ENCODE data around the gene ANKRD63.

The ANKRD63 gene, protein sequence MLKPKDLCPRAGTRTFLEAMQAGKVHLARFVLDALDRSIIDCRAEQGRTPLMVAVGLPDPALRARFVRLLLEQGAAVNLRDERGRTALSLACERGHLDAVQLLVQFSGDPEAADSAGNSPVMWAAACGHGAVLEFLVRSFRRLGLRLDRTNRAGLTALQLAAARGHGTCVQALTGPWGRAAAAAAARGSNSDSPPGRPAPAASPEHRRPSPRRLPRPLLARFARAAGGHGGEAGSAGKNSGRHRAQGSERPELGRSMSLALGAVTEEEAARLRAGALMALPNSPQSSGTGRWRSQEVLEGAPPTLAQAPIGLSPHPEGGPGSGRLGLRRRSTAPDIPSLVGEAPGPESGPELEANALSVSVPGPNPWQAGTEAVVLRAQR

DNA sequence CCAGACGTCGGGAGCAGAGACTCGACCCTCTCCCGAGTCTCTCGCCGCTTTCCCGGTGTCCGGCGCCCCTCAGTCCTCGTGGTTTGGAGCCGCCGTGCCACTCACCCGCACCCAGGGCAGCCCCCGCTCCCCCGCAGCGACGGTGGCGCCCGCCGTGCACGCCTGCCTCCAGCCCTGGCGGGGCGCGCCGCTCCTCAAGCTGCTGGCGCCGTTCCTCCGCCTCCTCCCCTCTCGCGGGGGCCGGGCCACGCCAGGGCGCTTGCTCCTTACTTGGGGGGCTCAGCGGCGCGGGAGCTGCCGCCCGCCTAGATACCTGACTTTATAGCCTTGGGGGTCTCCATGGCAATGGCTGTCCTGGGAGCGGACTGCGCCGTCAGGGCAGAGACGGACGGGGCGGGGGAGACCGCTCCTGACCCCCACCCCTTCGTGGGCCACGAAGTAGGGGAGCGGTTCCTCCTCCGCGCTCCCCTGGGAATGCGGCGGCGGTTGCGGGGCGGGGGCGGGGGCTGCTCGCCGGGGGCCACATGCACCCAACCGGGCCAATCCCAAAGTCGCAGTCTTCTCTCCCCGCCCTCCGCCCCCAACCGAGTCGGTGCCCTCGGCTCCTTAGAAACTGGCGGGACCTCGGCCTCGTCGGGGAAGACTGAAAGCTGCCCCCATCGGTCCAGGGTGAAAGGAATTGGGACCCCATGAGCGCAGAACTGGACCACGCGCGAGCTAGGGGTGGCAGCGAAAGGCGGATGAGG, at the start of gene ANKRD63:
TSS of gene ANKRD63 (minus strand) at position 196 of the 746 bp plus-strand sequence. CDS start 478 bp downstream, outside the sequence.
- DNase-seq (ENCODE audit: low read depth, low spot score) = no peak
- H3K9ac ChIP-seq (ENCODE audit: insufficient read length) = peak within 1 kb of the TSS; percentile 84

DNA sequence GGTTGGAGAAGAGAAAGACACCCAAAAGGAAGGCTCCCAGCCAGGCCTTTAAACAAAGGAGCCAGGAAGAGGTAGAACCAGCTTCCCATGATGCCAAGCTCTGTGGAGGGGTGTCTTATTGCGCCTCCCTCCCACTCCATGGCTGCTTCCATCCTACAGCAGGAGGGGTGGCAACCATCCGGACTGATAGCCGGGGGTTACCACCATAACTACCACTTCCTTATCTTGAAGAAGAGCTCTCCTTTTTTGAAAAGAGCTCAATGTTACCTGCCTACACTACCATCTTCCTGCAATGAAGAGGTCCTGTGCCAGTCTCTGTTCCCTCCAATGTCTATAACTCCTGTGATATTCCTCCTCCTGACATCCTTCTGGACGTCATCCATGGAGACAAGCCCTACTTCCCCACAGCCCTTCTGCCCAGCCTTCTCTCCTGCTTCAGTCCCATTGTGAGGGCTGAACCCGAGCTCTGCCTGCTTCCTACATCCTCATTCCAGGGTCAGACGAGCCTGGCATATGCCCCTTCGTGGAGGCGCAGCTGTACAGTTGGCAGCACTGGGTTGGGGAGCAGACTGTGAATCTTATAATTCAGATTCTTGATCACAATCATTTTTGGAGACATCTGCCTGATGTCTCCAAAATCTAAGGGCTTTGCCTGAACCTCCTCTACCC, 49.4 kb upstream of the ANKRD63 start:
- H3K27ac ChIP-seq = 0 out of 2 replicates have a peak overlapping the region, but pooled peaks have one; percentile 15
- H3K9ac ChIP-seq (ENCODE audit: insufficient read length) = no peak overlapping the region
- H3K36me3 ChIP-seq (ENCODE audit: insufficient read depth, low read length) = peaks cover 1% of the 10 kb centered on the region; the same call in 1 of the 2 replicates
- H3K4me3 ChIP-seq = no peak overlapping the region
- no peak for DNase-seq (ENCODE audit: low read depth, low spot score)
- H3K9me3 ChIP-seq (ENCODE audit: low read depth, low read length) = no peaks in the 10 kb centered on the region
- TF ChIP-seq EZH2 (IDR thresholded peaks at IDR 0.05) (no peak), FOXP2 (optimal IDR thresholded peaks at IDR 0.05; ENCODE audit: control extremely low read depth, extremely low read length, insufficient read depth) (no peak), POLR2AphosphoS5 (IDR thresholded peaks at IDR 0.05; ENCODE audit: borderline replicate concordance, low read depth, low read length) (no peak)

More for the DNA sequence above, at the start of gene ANKRD63:
- Histone ChIP-seq H3K36me3 (ENCODE audit: insufficient read depth, low read length) (peaks cover 7% of the 10 kb centered on the region), H3K27ac (peak within 1 kb of the TSS; percentile 94), H3K9me3 (ENCODE audit: low read depth, low read length) (no peaks in the 10 kb centered on the region), H3K4me3 (peak within 1 kb of the TSS; percentile 95)
- TF ChIP-seq EZH2 (IDR thresholded peaks at IDR 0.05) = no peak
- peak; percentile 37 for TF ChIP-seq POLR2AphosphoS5 (IDR thresholded peaks at IDR 0.05; ENCODE audit: borderline replicate concordance, low read depth, low read length)

DNA sequence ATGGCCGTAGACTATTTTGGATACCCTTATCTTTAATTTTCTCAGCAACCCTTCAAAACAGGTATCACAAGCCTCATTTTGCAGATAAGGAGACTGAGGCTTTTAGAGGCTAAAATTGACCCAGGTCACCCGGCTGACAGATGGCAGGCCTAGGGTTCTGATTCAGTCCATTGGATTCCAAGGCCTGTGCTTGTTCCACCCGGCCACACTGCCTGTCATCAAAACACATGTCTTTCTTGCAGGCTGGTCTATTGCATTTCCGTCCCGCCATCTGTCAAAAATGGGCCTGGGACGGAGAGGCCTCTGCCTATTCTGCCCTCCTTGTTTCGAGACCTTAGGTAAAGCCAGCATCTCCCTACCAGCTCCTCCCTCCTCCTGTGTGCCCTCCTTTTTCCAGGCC, 48.8 kb upstream of the ANKRD63 start:
- Histone ChIP-seq H3K27ac (0 out of 2 replicates have a peak overlapping the region, but pooled peaks have one; percentile 15), H3K4me3 (no peak overlapping the region), H3K9me3 (ENCODE audit: low read depth, low read length) (no peaks in the 10 kb centered on the region), H3K9ac (ENCODE audit: insufficient read length) (no peak overlapping the region), H3K36me3 (ENCODE audit: insufficient read depth, low read length) (peaks cover 7% of the 10 kb centered on the region)
- no peak for DNase-seq (ENCODE audit: low read depth, low spot score)
- no peak for TF ChIP-seq FOXP2 (optimal IDR thresholded peaks at IDR 0.05; ENCODE audit: control extremely low read depth, extremely low read length, insufficient read depth)
- no peak for TF ChIP-seq POLR2AphosphoS5 (IDR thresholded peaks at IDR 0.05; ENCODE audit: borderline replicate concordance, low read depth, low read length)
- no peak for TF ChIP-seq EZH2 (IDR thresholded peaks at IDR 0.05)

DNA sequence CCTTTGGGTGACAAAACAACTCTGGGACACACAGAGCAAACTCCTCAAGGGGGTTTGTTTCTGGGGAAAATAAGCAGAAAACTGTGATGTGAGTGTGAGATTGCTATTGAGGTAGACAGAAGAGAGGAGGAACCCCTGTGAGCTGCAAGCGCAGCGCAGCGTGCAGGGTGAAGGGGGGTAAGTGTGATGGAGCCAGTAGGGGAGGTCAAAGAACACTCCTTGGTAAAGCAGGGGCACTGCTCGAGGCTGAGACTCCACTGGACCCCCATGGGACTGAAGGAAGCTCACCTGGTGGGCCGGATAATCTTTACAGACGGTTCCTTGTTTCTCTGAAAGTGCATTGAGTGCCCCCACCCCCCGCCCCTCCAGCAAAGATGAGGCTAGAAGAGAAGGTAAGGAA, 48.2 kb upstream of the ANKRD63 start:
- Histone ChIP-seq H3K4me3 (no peak overlapping the region), H3K36me3 (ENCODE audit: insufficient read depth, low read length) (peaks cover 8% of the 10 kb centered on the region), H3K9ac (ENCODE audit: insufficient read length) (no peak overlapping the region), H3K27ac (peak overlapping the region; percentile 60), H3K9me3 (ENCODE audit: low read depth, low read length) (no peaks in the 10 kb centered on the region)
- DNase-seq (ENCODE audit: low read depth, low spot score) = no peak
- TF ChIP-seq POLR2AphosphoS5 (IDR thresholded peaks at IDR 0.05; ENCODE audit: borderline replicate concordance, low read depth, low read length) (no peak), FOXP2 (optimal IDR thresholded peaks at IDR 0.05; ENCODE audit: control extremely low read depth, extremely low read length, insufficient read depth) (no peak), EZH2 (IDR thresholded peaks at IDR 0.05) (no peak)

DNA sequence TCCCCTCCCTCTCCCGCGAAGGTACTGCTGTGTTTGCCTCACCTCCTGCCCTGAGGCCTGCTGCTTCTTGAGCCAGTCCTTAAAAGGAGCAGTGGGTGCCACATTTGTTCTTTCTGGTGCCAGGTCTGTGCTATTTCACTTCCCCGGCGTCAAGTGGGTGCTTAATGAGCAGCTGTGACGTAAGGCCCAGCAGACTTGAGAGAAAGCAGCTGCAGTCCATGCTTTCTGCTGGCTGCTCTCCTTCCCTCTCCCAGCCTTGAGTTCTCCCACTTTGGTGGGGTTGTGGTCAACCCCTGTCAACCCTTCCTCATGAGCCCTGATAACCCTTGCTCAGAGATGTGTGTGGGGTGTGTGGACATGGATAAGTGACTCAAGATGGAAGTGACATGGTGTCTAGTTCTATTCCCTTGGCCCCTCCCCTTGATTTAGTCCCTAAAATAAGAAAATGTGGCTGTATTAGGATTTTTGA, 47.5 kb upstream of the ANKRD63 start:
- no peak overlapping the region for H3K9ac ChIP-seq (ENCODE audit: insufficient read length)
- TF ChIP-seq POLR2AphosphoS5 (IDR thresholded peaks at IDR 0.05; ENCODE audit: borderline replicate concordance, low read depth, low read length) (peak; percentile 28; the same call in 1 of the 2 replicates), FOXP2 (optimal IDR thresholded peaks at IDR 0.05; ENCODE audit: control extremely low read depth, extremely low read length, insufficient read depth) (no peak)
- H3K27ac ChIP-seq = peak overlapping the region; percentile 60
- peaks cover 8% of the 10 kb centered on the region for H3K36me3 ChIP-seq (ENCODE audit: insufficient read depth, low read length)
- DNase-seq (ENCODE audit: low read depth, low spot score) = no peak
- H3K4me3 ChIP-seq = no peak overlapping the region
- no peaks in the 10 kb centered on the region for H3K9me3 ChIP-seq (ENCODE audit: low read depth, low read length)

DNA sequence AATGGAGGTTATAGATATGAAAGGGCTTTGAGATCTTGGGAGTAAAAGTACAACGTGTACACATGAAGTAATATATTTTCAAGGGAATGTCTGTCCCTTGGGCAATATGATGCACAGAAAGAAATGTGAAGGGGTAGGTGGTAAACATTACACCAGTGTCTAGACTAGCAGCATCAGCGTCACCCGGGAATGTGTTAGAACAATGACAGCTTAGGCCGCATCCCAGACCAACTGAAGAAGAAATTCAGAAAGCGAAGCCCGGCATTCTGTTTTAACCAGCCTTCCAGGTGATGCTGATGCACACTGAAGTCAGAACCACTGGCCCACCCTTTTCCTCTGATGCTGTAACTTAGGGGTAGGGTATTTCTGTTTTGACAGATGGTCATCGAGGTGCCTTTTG, 46.9 kb upstream of the ANKRD63 start:
- H3K9ac ChIP-seq (ENCODE audit: insufficient read length) = no peak overlapping the region
- no peaks in the 10 kb centered on the region for H3K9me3 ChIP-seq (ENCODE audit: low read depth, low read length)
- H3K27ac ChIP-seq = peak overlapping the region; percentile 92
- no peak for TF ChIP-seq EZH2 (IDR thresholded peaks at IDR 0.05)
- no peak; the same call in 1 of the 2 replicates for TF ChIP-seq POLR2AphosphoS5 (IDR thresholded peaks at IDR 0.05; ENCODE audit: borderline replicate concordance, low read depth, low read length)
- no peak for TF ChIP-seq FOXP2 (optimal IDR thresholded peaks at IDR 0.05; ENCODE audit: control extremely low read depth, extremely low read length, insufficient read depth)
- no peak overlapping the region for H3K4me3 ChIP-seq
- DNase-seq (ENCODE audit: low read depth, low spot score) = no peak
- H3K36me3 ChIP-seq (ENCODE audit: insufficient read depth, low read length) = peaks cover 8% of the 10 kb centered on the region

DNA sequence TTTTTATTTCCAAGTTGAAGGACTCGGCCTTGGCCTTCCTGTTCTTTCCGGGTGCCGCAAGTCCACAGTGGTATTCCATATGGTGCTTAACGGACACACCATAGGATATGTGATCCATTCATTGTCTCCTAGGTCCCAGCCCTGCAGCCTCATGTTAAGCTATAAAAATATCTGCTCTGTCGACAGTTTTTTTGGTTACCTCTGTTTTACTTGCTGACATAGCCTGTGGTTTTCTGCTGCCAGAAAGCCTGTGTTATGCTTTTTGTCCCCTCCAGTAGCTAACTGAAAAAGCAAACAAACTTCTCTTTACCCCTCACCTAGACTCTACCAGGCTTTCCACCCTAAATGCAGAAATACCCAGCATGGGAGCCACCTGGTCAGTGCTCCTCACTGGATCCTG, 45.9 kb upstream of the ANKRD63 start:
- Histone ChIP-seq H3K4me3 (peak overlapping the region; percentile 77), H3K27ac (peak overlapping the region; percentile 92), H3K36me3 (ENCODE audit: insufficient read depth, low read length) (peaks cover 8% of the 10 kb centered on the region), H3K9ac (ENCODE audit: insufficient read length) (peak overlapping the region; percentile 63), H3K9me3 (ENCODE audit: low read depth, low read length) (no peaks in the 10 kb centered on the region)
- TF ChIP-seq POLR2AphosphoS5 (IDR thresholded peaks at IDR 0.05; ENCODE audit: borderline replicate concordance, low read depth, low read length) = no peak; the same call in 1 of the 2 replicates
- TF ChIP-seq EZH2 (IDR thresholded peaks at IDR 0.05) = no peak
- no peak for TF ChIP-seq FOXP2 (optimal IDR thresholded peaks at IDR 0.05; ENCODE audit: control extremely low read depth, extremely low read length, insufficient read depth)
- DNase-seq (ENCODE audit: low read depth, low spot score) = no peak

DNA sequence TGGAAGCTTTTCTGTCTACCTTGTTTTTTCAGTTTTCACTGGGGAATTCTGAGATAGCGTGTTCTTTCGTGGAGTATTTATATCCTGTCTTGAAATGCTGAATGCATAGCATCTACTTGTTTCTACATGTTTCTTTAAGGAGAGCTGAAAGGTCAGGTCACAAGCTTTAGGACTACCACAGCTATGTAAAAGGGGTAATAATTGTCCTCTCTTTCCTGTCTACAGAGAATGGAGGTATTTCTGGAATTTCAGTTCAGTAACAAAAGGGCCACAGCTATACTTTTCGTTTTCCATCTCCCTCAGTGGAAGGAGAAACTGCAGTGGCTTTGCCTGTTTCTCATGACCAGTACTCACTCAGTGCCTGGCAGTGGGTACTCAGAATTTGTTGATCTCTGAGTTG, 45.3 kb upstream of the ANKRD63 start:
- no peak for DNase-seq (ENCODE audit: low read depth, low spot score)
- Histone ChIP-seq H3K27ac (peak overlapping the region; percentile 92), H3K36me3 (ENCODE audit: insufficient read depth, low read length) (peaks cover 8% of the 10 kb centered on the region), H3K9me3 (ENCODE audit: low read depth, low read length) (no peaks in the 10 kb centered on the region), H3K9ac (ENCODE audit: insufficient read length) (peak overlapping the region; percentile 63), H3K4me3 (peak overlapping the region; percentile 77)
- TF ChIP-seq POLR2AphosphoS5 (IDR thresholded peaks at IDR 0.05; ENCODE audit: borderline replicate concordance, low read depth, low read length) (no peak), FOXP2 (optimal IDR thresholded peaks at IDR 0.05; ENCODE audit: control extremely low read depth, extremely low read length, insufficient read depth) (no peak), EZH2 (IDR thresholded peaks at IDR 0.05) (no peak)
